NCI-H345 treated with DMSO at 0.1 percent for 48 hours (cell line): ENCODE results near the gene HOXD9.

ENCODE experiments used
- DNase-seq: peaks from one replicate; lab custom pipeline; 2025; ENCODE audit not compliant: unreplicated experiment; lab: John Stamatoyannopoulos, UW

Gene HOXD9

GRCh38 chr2:176164611-176165369 is 42.3 kb downstream of the HOXD9 start:
- DNase-seq: no peak

DNA sequence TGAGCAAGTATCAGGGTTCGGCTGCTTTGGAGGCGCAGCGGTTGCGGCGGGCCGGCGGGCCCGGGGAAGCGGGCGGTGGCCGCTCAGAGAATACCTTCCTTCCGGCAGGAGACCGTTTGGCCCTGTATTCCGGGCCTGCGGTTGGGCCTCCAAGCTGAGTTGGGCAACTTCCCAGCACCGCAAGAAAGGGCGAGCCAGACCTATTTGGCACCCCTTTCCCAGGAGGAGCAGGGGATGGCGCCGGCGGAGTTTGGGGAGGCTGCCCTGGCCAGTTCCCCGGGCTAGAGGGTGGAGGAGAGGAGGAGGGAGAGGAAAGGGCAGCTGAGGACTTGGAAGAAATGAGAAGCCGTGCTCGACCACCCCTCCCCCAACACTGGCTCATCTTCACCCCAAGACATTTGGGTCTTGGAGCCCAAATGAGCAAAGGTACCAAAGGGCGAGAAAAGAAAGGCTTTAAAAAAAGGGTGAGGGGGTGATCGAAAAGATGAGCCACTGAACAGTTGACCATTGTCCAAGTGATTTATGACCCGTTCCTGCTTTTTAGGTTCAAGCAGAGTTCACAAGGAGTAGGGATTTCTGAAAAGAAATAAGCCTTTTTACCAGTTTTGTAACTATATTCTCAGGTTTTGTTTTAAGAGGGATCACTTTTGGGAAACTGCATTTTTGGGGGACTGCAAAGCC is 43.0 kb downstream of the HOXD9 start:
- no peak for DNase-seq

DNA sequence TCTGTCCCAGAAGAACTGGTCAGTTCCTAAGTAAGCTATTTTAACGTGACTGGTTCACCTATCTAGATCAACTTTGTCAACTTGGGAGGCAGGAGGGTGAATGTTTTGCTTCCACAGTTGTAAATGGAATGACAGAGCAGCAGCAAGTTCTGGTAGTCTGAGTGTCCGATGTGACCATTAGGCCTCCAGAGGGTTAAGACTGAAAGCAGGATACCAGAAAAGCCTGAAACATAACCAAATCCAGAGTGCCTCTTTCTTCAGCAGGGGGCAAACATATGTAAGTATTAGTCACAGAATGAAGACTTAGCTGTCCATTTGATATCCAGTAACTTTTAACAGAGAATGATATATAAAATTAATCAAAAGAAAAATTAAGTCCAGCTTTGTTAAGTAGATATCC is 43.8 kb downstream of the HOXD9 start:
- no peak for DNase-seq

- no peak for DNase-seq
Measured at GRCh38 chr2:176167398-176167797, 44.9 kb downstream of the HOXD9 start.

DNA sequence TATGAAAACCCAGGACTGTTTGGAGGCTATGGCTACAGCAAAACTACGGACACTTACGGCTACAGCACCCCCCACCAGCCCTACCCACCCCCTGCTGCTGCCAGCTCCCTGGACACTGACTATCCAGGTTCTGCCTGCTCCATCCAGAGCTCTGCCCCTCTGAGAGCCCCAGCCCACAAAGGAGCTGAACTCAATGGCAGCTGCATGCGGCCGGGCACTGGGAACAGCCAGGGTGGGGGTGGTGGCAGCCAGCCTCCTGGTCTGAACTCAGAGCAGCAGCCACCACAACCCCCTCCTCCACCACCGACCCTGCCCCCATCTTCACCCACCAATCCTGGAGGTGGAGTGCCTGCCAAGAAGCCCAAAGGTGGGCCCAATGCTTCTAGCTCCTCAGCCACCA is 46.7 kb downstream of the HOXD9 start:
- no peak for DNase-seq

DNA sequence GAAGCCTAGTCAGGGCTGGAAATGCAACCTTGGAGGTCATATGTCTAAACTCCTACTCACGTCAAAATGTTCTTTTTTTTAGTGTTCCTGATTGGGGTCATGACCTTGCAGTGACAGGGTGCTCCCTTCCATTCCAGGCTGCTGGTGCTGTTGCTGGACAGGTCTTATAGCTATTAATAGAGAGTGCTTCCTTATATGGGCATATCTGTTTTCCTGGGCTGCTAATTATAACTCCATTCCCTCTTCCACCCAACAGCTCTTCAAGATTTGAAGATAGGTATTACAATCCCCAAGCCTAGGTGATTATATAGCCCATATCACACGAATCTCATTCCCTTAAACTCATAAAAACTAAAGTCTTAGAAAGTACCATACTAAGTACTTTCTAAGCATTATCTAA is 47.2 kb downstream of the HOXD9 start:
- DNase-seq: no peak

DNA sequence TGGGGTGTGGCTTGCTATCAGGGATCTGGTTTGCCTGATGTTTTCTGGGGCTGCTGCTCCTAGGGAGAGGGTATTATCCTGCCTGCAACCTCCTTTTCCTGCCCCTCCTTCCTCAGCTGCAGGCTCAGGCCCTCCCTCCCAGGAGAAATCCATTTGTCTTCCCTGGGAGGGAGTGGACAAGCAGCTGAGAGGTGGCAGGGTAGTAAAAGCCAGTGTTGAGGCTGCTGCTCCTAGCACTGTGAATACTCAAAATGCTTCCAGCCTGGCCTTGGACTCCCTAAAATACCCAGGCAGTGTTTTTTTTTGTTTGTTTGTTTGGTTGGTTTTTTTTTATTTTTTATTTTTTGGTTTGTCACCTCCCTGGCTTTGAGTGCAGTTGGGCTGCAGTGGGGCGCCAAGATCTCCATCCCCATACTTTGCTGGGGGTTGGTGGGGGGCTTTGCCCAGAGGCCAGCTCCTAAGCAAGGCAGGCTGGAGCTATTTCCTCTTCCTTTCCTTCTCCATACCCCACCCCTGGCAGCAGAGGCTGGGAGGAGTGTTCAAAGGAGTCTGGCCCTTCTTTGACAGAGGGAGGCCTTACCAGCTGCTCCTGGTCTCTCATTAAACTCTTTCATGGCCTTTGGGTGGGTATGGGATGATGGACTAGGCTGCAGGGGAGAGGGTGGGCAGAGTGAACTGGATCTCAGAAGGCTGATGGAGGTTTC is 48.2 kb downstream of the HOXD9 start:
- DNase-seq: no peak

DNA sequence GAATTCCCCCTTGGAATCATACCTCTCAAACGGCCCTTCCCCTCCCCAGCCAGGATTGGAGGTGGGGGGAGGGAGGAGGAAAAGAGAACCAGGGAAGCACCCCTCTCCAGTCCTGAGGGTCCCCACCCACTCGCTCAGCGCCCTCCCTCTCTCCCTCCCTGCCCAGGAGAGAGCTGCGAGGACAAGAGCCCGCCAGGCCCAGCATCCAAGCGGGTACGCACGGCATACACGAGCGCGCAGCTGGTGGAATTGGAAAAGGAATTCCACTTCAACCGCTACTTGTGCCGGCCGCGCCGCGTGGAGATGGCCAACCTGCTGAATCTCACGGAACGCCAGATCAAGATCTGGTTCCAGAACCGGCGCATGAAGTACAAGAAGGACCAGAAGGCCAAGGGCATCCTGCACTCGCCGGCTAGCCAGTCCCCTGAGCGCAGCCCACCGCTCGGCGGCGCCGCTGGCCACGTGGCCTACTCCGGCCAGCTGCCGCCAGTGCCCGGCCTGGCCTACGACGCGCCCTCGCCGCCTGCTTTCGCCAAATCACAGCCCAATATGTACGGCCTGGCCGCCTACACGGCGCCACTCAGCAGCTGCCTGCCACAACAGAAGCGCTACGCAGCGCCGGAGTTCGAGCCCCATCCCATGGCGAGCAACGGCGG is 49.0 kb downstream of the HOXD9 start:
- DNase-seq: no peak

DNA sequence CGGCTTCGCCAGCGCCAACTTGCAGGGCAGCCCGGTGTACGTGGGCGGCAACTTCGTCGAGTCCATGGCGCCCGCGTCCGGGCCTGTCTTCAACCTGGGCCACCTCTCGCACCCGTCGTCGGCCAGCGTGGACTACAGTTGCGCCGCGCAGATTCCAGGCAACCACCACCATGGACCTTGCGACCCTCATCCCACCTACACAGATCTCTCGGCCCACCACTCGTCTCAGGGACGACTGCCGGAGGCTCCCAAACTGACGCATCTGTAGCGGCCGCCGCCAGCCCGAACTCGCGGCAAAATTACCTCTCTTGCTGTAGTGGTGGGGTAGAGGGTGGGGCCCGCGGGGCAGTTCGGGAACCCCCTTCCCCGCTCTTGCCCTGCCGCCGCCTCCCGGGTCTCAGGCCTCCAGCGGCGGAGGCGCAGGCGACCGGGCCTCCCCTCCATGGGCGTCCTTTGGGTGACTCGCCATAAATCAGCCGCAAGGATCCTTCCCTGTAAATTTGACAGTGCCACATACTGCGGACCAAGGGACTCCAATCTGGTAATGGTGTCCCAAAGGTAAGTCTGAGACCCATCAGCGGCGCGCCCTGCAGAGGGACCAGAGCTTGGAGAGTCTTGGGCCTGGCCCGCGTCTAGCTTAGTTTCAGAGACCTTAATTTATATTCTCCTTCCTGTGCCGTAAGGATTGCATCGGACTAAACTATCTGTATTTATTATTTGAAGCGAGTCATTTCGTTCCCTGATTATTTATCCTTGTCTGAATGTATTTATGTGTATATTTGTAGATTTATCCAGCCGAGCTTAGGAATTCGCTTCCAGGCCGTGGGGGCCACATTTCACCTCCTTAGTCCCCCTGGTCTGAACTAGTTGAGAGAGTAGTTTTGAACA is 49.7 kb downstream of the HOXD9 start:
- DNase-seq: no peak

GRCh38 chr2:176172895-176173566 is 50.5 kb downstream of the HOXD9 start:
- DNase-seq: no peak

DNA sequence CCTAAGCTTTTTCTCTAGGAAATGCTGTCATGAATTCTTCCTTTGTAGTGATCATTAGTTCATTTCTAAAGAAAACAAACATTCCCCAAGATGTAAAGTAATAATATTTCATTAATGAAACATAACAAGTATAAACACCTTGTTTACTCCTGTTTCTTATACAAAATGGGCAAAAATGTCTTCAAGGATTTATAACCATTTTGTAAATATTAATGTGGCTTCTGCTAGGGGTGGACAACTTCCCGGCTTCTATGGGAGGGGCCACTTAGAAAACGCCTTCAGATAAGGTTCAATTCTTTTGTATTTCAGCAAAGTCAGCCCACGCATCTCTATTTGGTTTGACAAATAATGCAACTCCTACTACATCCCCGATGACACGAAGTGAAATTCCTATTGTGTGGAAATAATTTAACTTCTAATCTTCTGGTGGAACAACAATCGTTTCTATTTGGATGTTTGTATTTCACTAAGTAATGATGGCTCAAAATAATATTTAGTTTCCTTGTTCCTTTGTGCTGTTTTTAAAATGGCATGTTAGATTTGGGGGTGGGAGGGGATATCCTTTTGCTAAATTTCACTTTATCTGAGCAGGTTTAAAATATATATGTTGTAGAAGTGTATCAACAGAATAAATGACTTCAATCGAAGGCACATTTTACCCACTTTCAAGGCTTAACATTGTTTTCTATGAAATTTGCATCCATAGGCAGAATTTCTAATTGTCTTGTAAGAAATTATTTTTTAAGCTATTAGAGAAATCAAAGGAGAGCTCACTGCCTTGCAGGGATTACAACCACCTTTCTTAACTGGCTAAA is 51.3 kb downstream of the HOXD9 start:
- no peak for DNase-seq

DNA sequence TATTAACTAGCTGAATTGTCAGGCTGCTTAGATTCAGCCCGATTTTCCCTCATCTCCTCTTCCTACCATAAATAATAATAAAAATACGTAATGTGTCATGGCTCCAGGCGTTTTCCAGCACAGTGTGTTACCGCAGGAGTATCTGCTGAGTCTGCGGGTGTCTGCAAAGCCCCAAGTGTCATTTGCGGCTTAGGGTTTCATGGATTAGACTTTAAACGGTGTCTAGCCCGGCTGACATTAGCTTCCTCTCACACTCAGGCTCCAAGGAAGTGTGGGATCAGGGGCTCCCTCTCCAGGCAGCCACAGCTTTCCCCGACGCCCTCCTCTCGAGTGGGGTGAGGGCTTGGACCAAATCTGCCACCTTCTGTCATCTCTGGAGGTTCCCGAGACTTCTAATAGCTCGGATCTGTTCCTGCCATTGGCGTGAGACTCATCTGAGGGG is 51.9 kb downstream of the HOXD9 start:
- no peak for DNase-seq
